ENCODE data around the gene MT3. TPM values are rescaled to one million over a fixed set of nuclear protein-coding genes. Genes with fewer than 3 reads are reported as not detected.

MT3 gene
- total and polyA plus RNA-seq, 9 of the 15 experiments (the other 6 are each of a cell fraction or from before 2014, with no cell fraction given): not detected

DNA sequence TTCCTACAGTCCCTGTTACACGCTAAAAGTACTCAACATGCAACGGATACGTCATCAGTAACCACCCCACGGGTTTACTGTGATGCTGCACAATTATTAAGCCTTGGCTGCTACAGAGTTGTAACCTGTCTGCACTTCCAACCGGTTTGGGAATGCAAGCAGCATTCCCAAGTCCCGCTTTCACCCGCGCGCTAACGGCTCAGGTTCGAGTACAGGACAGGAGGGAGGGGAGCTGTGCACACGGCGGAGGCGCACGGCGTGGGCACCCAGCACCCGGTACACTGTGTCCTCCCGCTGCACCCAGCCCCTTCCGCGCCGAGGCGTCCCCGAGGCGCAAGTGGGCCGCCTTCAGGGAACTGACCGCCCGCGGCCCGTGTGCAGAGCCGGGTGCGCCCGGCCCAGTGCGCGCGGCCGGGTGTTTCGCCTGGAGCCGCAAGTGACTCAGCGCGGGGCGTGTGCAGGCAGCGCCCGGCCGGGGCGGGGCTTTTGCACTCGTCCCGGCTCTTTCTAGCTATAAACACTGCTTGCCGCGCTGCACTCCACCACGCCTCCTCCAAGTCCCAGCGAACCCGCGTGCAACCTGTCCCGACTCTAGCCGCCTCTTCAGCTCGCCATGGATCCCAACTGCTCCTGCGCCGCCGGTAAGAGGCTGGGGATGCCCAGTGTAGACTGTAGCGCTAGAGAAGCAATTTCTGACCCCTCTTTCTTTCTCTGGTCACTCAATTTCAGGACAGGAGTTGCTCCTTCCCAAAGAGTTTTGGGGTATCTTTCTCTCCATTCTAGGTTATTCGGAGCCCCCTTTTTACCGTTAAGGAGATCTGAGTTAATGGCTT is 18.9 kb downstream of the MT3 start, which contains the start of gene MT2A (continued):
- TF ChIP-seq, protein P1, sequence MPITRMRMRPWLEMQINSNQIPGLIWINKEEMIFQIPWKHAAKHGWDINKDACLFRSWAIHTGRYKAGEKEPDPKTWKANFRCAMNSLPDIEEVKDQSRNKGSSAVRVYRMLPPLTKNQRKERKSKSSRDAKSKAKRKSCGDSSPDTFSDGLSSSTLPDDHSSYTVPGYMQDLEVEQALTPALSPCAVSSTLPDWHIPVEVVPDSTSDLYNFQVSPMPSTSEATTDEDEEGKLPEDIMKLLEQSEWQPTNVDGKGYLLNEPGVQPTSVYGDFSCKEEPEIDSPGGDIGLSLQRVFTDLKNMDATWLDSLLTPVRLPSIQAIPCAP (CRISPR knock-in tag; IDR thresholded peaks at IDR 0.05; ENCODE audit: borderline replicate concordance): no peak
- TF ChIP-seq KAT7 (CRISPR knock-in tag; IDR thresholded peaks at IDR 0.05; ENCODE audit: borderline replicate concordance): 0 out of 2 replicates have a peak, but pooled peaks have one; percentile 7
- no peak for TF ChIP-seq KDM4B (IDR thresholded peaks at IDR 0.05; ENCODE audit: borderline replicate concordance in 2 of 2, low read depth in 1 of 2)
- no peak for TF ChIP-seq ZNF408 (CRISPR knock-in tag; IDR thresholded peaks at IDR 0.05; ENCODE audit: low read depth)
- 0 out of 2 replicates have a peak, but pooled peaks have one; percentile 24 for TF ChIP-seq EP300 (IDR thresholded peaks at IDR 0.05; ENCODE audit: low read length)
- TF ChIP-seq, protein P2, sequence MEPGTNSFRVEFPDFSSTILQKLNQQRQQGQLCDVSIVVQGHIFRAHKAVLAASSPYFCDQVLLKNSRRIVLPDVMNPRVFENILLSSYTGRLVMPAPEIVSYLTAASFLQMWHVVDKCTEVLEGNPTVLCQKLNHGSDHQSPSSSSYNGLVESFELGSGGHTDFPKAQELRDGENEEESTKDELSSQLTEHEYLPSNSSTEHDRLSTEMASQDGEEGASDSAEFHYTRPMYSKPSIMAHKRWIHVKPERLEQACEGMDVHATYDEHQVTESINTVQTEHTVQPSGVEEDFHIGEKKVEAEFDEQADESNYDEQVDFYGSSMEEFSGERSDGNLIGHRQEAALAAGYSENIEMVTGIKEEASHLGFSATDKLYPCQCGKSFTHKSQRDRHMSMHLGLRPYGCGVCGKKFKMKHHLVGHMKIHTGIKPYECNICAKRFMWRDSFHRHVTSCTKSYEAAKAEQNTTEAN (CRISPR knock-in tag; IDR thresholded peaks at IDR 0.05): no peak
- no peak for TF ChIP-seq ZNF583 (CRISPR knock-in tag; IDR thresholded peaks at IDR 0.05)
- TF ChIP-seq SAFB2 (IDR thresholded peaks at IDR 0.05; ENCODE audit: borderline replicate concordance, low read depth, low read length, severe bottlenecking): no peak
- TF ChIP-seq NONO (IDR thresholded peaks at IDR 0.05; ENCODE audit: low read depth in 2 of 2, low read length in 1 of 2): peak; percentile 43 to 58; a peak in 2 of 4 replicates
- TF ChIP-seq TEAD4 (IDR thresholded peaks at IDR 0.05; ENCODE audit: low read length): 0 out of 2 replicates have a peak, but pooled peaks have one; percentile 8
- TF ChIP-seq TEAD4 (CRISPR knock-in tag; IDR thresholded peaks at IDR 0.05; ENCODE audit: borderline replicate concordance): no peak
- TF ChIP-seq RBM34 (IDR thresholded peaks at IDR 0.05; ENCODE audit: borderline replicate concordance, insufficient read depth, low read length): no peak
- no peak for TF ChIP-seq MTA1 (IDR thresholded peaks at IDR 0.05; ENCODE audit: borderline replicate concordance)
- TF ChIP-seq, protein P3, sequence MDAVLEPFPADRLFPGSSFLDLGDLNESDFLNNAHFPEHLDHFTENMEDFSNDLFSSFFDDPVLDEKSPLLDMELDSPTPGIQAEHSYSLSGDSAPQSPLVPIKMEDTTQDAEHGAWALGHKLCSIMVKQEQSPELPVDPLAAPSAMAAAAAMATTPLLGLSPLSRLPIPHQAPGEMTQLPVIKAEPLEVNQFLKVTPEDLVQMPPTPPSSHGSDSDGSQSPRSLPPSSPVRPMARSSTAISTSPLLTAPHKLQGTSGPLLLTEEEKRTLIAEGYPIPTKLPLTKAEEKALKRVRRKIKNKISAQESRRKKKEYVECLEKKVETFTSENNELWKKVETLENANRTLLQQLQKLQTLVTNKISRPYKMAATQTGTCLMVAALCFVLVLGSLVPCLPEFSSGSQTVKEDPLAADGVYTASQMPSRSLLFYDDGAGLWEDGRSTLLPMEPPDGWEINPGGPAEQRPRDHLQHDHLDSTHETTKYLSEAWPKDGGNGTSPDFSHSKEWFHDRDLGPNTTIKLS (IDR thresholded peaks at IDR 0.05; ENCODE audit: borderline replicate concordance, low read depth): no peak
- TF ChIP-seq TRIM24 (IDR thresholded peaks at IDR 0.05): 0 out of 4 replicates have a peak, but pooled peaks of 1 of the 2 experiments have one; percentile 24
- peak; percentile 50 for TF ChIP-seq WHSC1 (IDR thresholded peaks at IDR 0.05; ENCODE audit: low read length)
- no peak for TF ChIP-seq GABPB1 (CRISPR knock-in tag; IDR thresholded peaks at IDR 0.05)
- peak; percentile 55 for TF ChIP-seq ZNF316 (IDR thresholded peaks at IDR 0.05)
- TF ChIP-seq, protein P4, sequence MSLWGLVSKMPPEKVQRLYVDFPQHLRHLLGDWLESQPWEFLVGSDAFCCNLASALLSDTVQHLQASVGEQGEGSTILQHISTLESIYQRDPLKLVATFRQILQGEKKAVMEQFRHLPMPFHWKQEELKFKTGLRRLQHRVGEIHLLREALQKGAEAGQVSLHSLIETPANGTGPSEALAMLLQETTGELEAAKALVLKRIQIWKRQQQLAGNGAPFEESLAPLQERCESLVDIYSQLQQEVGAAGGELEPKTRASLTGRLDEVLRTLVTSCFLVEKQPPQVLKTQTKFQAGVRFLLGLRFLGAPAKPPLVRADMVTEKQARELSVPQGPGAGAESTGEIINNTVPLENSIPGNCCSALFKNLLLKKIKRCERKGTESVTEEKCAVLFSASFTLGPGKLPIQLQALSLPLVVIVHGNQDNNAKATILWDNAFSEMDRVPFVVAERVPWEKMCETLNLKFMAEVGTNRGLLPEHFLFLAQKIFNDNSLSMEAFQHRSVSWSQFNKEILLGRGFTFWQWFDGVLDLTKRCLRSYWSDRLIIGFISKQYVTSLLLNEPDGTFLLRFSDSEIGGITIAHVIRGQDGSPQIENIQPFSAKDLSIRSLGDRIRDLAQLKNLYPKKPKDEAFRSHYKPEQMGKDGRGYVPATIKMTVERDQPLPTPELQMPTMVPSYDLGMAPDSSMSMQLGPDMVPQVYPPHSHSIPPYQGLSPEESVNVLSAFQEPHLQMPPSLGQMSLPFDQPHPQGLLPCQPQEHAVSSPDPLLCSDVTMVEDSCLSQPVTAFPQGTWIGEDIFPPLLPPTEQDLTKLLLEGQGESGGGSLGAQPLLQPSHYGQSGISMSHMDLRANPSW (CRISPR knock-in tag; IDR thresholded peaks at IDR 0.05): no peak
